Inferior parietal cortex (tissue), 1 donor: ENCODE data around the gene P2RX6.

ENCODE experiments used
- DNase-seq: peaks from one replicate; pipeline ENCODE4 v3.0.0-alpha.2; 2016; ENCODE audit errors: extremely low spot score

Gene P2RX6

DNA sequence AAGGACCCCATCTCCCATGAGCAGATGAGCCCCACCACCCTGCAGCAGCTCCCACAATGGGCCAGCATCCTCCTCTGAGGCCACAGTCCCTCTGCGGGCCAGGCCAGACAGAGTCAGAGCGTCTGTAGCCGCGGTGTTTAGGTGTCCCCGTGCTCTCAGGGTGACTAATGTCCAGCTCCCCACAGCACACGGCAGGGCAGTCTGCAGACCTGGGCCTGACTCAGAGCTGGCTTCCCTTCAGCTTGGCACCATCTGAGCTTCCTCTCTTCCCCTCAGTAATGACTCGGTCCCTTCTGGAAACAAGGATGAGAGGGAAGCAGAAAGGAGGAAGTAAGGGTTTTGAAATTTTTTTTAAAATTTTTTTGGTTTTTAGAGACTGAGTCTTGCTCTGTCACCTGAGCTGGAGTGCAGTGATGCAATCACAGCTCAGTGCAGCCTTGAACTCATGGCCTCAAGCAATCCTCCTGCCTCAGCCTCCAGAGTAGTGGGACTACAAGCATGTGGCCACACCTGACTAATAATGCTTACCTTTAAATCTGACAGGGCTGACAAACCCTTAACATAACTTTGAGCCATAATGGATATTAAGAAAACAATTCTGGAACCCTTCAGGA, 59.2 kb downstream of the P2RX6 start:
- no peak for DNase-seq

DNA sequence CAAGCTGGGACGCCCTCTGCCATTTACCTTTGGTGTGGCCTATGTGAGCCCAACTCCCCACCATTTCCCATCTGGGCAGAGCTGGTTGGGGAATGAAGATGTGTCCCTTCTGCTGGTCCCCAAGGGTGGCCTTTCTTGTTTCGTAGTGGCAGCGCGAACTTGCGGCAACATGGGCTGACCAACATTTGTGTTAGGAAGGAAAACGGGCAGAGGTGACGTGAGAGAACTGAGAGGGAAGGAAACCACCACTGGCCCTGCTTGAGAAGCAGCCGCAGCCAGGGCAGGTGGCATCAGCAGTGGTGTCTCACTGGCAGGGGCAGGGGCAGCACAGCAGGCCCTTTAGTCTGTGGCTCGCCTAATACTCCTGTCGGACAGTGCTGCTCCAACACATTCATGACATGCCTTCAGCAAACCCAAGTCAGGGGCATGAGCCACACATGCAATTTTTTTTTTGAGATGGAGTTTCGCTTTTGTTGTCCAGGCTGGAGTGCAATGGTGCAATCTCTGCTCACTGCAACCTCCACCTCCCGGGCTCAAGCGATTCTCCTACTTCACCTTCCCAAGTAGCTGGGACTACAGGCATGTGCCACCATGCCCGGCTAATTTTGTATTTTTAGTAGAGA, 60.7 kb downstream of the P2RX6 start:
- no peak for DNase-seq

DNA sequence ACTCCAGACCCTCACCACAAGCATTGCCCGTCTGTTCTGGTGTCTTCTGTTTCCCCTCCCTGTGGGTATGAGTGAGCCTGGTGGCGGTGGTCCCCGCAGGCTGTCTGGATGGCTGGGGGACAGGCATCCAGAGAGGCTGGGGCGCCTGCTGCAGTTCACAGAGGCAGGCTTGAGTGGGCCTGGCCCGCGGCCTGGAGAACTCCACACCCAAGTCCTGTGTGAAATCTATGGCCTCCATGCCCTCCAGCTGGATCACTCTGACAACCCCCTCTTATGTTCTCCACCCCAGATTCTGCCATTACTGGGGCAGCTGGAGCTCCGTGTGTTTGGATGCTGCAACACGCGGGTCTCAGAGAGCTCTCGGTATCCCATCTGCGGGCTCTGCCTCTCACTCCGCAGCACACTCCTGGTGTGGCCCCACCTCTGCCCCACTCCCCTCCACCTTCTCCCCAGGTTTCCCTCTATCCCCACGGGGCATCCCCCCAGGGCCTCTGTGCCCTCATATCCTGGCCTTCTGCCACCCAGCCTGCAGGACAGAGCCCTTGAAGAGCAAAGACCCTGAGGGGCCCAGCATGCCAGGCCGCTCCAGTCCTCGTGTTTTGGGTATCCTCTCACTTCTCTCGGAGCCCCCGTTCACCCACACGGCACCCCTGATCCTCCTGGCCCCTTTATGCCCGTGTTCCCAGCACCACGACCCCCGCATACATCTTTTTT, 62.1 kb downstream of the P2RX6 start:
- DNase-seq: no peak
